Measurements from ENCODE around the gene ESRRB.

ESRRB gene

GRCh38 chr14:76467711-76468155, 91.8 kb downstream of the ESRRB start (continued):
- no peak for TF ChIP-seq TCF4 (CRISPR knock-in tag; IDR thresholded peaks at IDR 0.05; ENCODE audit: borderline replicate concordance)
- TF ChIP-seq ARNTL (CRISPR knock-in tag; IDR thresholded peaks at IDR 0.05; ENCODE audit: borderline replicate concordance, low read depth) = no peak
- no peak for TF ChIP-seq TOX (CRISPR knock-in tag; IDR thresholded peaks at IDR 0.05; ENCODE audit: borderline replicate concordance)
- no peak for TF ChIP-seq OSR1 (CRISPR knock-in tag; IDR thresholded peaks at IDR 0.05)
- TF ChIP-seq TSHZ2 (CRISPR knock-in tag; IDR thresholded peaks at IDR 0.05) = no peak
- TF ChIP-seq ESRRG (CRISPR knock-in tag; IDR thresholded peaks at IDR 0.05) = no peak
- TF ChIP-seq ISL1 (CRISPR knock-in tag; IDR thresholded peaks at IDR 0.05) = no peak

DNA sequence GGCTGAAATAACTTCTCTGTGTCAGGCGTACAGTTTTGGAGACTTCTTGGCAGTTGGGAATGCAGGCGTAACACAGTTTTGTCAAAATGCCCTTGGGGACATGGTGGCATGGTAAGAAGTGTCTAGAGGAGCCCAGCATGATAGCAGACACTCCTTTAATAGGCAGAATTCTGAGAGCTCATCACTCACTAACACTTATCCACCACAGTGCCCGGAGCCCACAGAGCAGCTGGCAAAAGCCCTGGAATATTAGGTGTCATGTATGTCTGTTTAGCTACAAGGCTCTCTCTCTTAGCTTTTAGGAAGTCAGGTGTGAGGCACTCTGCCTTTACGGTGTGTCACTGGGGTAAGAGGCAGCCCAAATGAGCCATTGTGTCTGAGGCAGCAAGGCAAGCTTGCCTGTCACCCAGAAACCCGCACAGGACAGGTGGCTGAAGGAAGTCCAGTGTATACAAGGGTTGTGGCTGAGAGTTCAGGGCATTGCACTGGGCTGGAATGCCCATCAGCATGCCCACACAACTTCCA, 96.3 kb downstream of the ESRRB start:
- no peak for TF ChIP-seq GLIS3 (CRISPR knock-in tag; IDR thresholded peaks at IDR 0.05)
- no peak for TF ChIP-seq TSHZ2 (CRISPR knock-in tag; IDR thresholded peaks at IDR 0.05)
- TF ChIP-seq ZNF70 (CRISPR knock-in tag; IDR thresholded peaks at IDR 0.05) = no peak
- ATAC-seq = no peak

- TF ChIP-seq CSRNP3 (CRISPR knock-in tag; IDR thresholded peaks at IDR 0.05) = no peak
- TF ChIP-seq CSDC2 (CRISPR knock-in tag; IDR thresholded peaks at IDR 0.05) = no peak
- TF ChIP-seq ESRRG (CRISPR knock-in tag; IDR thresholded peaks at IDR 0.05) = no peak
- TF ChIP-seq TSHZ2 (CRISPR knock-in tag; IDR thresholded peaks at IDR 0.05) = no peak
- TF ChIP-seq TOX (CRISPR knock-in tag; IDR thresholded peaks at IDR 0.05; ENCODE audit: borderline replicate concordance) = no peak
- no peak for TF ChIP-seq GLIS3 (CRISPR knock-in tag; IDR thresholded peaks at IDR 0.05)
- TF ChIP-seq ZFP3 (CRISPR knock-in tag; IDR thresholded peaks at IDR 0.05) = no peak
- no peak for TF ChIP-seq ZC3H10 (CRISPR knock-in tag; IDR thresholded peaks at IDR 0.05)
- TF ChIP-seq SNAI2 (CRISPR knock-in tag; IDR thresholded peaks at IDR 0.05) = no peak
- no peak for TF ChIP-seq ISL1 (CRISPR knock-in tag; IDR thresholded peaks at IDR 0.05)
- TF ChIP-seq TCF4 (CRISPR knock-in tag; IDR thresholded peaks at IDR 0.05; ENCODE audit: borderline replicate concordance) = no peak
- no peak for ATAC-seq
Measured at GRCh38 chr14:76473481-76474263, 97.7 kb downstream of the ESRRB start.

DNA sequence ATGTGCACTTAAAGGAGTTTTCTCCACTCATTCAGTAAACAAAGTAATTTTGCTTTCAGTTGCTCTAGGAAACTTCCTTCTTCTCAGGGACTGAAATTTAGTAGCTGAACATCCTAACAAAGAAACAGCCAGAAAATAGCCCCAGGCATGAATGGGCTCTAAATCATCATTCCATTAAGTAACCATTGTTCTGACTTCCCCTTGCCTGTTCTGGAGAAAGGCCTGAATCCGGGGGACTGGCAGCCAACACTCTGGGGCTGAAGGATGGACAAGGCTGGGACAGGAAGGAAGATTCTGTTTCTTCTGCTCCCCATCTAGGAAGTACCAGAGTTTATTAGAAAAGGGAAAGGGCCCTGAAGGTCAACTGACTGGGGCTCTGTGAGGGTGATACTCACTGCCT, 104.5 kb downstream of the ESRRB start:
- TF ChIP-seq ZNF70 (CRISPR knock-in tag; IDR thresholded peaks at IDR 0.05) (no peak), CREB5 (CRISPR knock-in tag; IDR thresholded peaks at IDR 0.05; ENCODE audit: low read depth) (no peak), ZNF8 (CRISPR knock-in tag; IDR thresholded peaks at IDR 0.05) (no peak), TOX (CRISPR knock-in tag; IDR thresholded peaks at IDR 0.05; ENCODE audit: borderline replicate concordance) (no peak), ZFP30 (CRISPR knock-in tag; IDR thresholded peaks at IDR 0.05) (no peak), ZFP3 (CRISPR knock-in tag; IDR thresholded peaks at IDR 0.05) (no peak), OSR1 (CRISPR knock-in tag; IDR thresholded peaks at IDR 0.05) (no peak), RARB (CRISPR knock-in tag; IDR thresholded peaks at IDR 0.05) (no peak), ZC3H10 (CRISPR knock-in tag; IDR thresholded peaks at IDR 0.05) (no peak)
- no peak for ATAC-seq
